ENCODE data around the gene CST6. TPM values are rescaled to one million over a fixed set of nuclear protein-coding genes. Genes with fewer than 3 reads are reported as not detected.

CST6 gene
- total RNA-seq, 1 donor from 2014 or later: not detected

GRCh38 chr11:65981101-65981740 lies 30.6 kb upstream of the CST6 start:
- peak; percentile 86 for DNase-seq (ENCODE audit: low spot score)
- peaks cover 8% of the 10 kb centered on the region for H3K4me1 Mint-ChIP-seq (ENCODE audit: low read depth)
- TF ChIP-seq CTCF (IDR thresholded peaks at IDR 0.05): no peak
- H3K27me3 Mint-ChIP-seq (ENCODE audit: low read depth): no peaks in the 10 kb centered on the region
- no peaks in the 10 kb centered on the region for H3K9me3 Mint-ChIP-seq (ENCODE audit: low read depth)
- peaks cover 11% of the 10 kb centered on the region for H3K36me3 Mint-ChIP-seq (ENCODE audit: low read depth)
- H3K4me3 Mint-ChIP-seq (ENCODE audit: unreplicated experiment): no peak overlapping the region
- no peak overlapping the region for H3K27ac Mint-ChIP-seq (ENCODE audit: unreplicated experiment)

- Mint-ChIP-seq H3K4me1 (ENCODE audit: low read depth) (peaks cover 8% of the 10 kb centered on the region), H3K27me3 (ENCODE audit: low read depth) (no peaks in the 10 kb centered on the region), H3K4me3 (ENCODE audit: unreplicated experiment) (no peak overlapping the region), H3K9me3 (ENCODE audit: low read depth) (no peaks in the 10 kb centered on the region), H3K36me3 (ENCODE audit: low read depth) (peaks cover 9% of the 10 kb centered on the region), H3K27ac (ENCODE audit: unreplicated experiment) (peak overlapping the region; percentile 51)
- DNase-seq (ENCODE audit: low spot score): peak; percentile 81
- TF ChIP-seq CTCF (IDR thresholded peaks at IDR 0.05): no peak
Observed at GRCh38 chr11:65981972-65982823, 29.6 kb upstream of the CST6 start.

- Mint-ChIP-seq H3K4me3 (ENCODE audit: unreplicated experiment) (no peak overlapping the region), H3K27ac (ENCODE audit: unreplicated experiment) (peak overlapping the region; percentile 51), H3K27me3 (ENCODE audit: low read depth) (no peaks in the 10 kb centered on the region), H3K36me3 (ENCODE audit: low read depth) (peaks cover 7% of the 10 kb centered on the region), H3K9me3 (ENCODE audit: low read depth) (no peaks in the 10 kb centered on the region), H3K4me1 (ENCODE audit: low read depth) (peaks cover 8% of the 10 kb centered on the region)
- peak; percentile 71 for DNase-seq (ENCODE audit: low spot score)
- no peak for TF ChIP-seq CTCF (IDR thresholded peaks at IDR 0.05)
Observed at GRCh38 chr11:65982824-65983588, 28.8 kb upstream of the CST6 start.

- no peaks in the 10 kb centered on the region for H3K27me3 Mint-ChIP-seq (ENCODE audit: low read depth)
- peaks cover 7% of the 10 kb centered on the region for H3K36me3 Mint-ChIP-seq (ENCODE audit: low read depth)
- H3K27ac Mint-ChIP-seq (ENCODE audit: unreplicated experiment): no peak overlapping the region
- no peak for TF ChIP-seq CTCF (IDR thresholded peaks at IDR 0.05)
- H3K4me1 Mint-ChIP-seq (ENCODE audit: low read depth): peaks cover 8% of the 10 kb centered on the region
- no peaks in the 10 kb centered on the region for H3K9me3 Mint-ChIP-seq (ENCODE audit: low read depth)
- peak; percentile 49 for DNase-seq (ENCODE audit: low spot score)
- H3K4me3 Mint-ChIP-seq (ENCODE audit: unreplicated experiment): no peak overlapping the region
Observed at GRCh38 chr11:65983589-65983987, 28.2 kb upstream of the CST6 start.

- no peak overlapping the region for H3K4me3 Mint-ChIP-seq (ENCODE audit: unreplicated experiment)
- H3K9me3 Mint-ChIP-seq (ENCODE audit: low read depth): no peaks in the 10 kb centered on the region
- no peaks in the 10 kb centered on the region for H3K27me3 Mint-ChIP-seq (ENCODE audit: low read depth)
- H3K36me3 Mint-ChIP-seq (ENCODE audit: low read depth): no peaks in the 10 kb centered on the region
- TF ChIP-seq CTCF (IDR thresholded peaks at IDR 0.05): no peak
- H3K27ac Mint-ChIP-seq (ENCODE audit: unreplicated experiment): no peak overlapping the region
- DNase-seq (ENCODE audit: low spot score): no peak
- H3K4me1 Mint-ChIP-seq (ENCODE audit: low read depth): peaks cover 14% of the 10 kb centered on the region
Observed at GRCh38 chr11:65987336-65987735, 24.5 kb upstream of the CST6 start.
